ENCODE results near the gene PDE1A. TPM values are rescaled to one million over a fixed set of nuclear protein-coding genes. Genes with fewer than 3 reads are reported as not detected.

Gene PDE1A
- total RNA-seq, 3 donors from 2014 or later (not counting 1 experiment from before 2014, with no cell fraction given) = not detected

DNA sequence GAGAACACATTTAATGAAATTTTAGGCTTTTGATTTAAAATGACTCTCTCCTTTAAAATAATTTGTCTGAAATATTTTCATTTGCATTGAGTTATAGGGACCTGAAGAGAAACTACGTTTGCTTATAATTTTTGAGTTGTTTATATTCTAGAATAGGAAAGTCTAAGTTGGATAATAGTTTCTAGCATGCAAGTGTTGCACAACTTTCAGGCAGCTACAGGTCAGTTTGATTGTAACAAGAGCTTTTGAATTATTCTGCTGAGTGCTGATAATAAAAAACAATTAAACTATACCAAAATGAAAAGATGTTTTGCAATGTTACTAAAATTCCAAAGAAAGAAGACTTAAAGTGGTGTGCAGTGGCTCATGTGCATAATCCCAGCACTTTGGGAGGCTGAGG, 71.0 kb downstream of the PDE1A start:
- intact Hi-C loops (cut with micrococcal nuclease) = no loop called here
- no peaks in the 10 kb centered on the region for H3K27me3 Mint-ChIP-seq (ENCODE audit: low read depth in 2 of 2)
- H3K9me3 Mint-ChIP-seq = peaks cover 7 to 9% of the 10 kb centered on the region in 2 donors
- Histone ChIP-seq H3K27ac (ENCODE audit: low read length) (no peak overlapping the region), H3K27me3 (ENCODE audit: control insufficient read depth, insufficient read depth, low read length) (no peaks in the 10 kb centered on the region), H3K4me3 (ENCODE audit: low read length) (no peak overlapping the region), H3K4me1 (ENCODE audit: control insufficient read depth, insufficient read depth, low read length) (no peaks in the 10 kb centered on the region), H3K9me3 (ENCODE audit: control insufficient read depth, insufficient read depth, low read length) (no peaks in the 10 kb centered on the region), H3K36me3 (ENCODE audit: control insufficient read depth, insufficient read depth, low read length) (no peaks in the 10 kb centered on the region)
- no peaks in the 10 kb centered on the region for H3K36me3 Mint-ChIP-seq
- no peak for TF ChIP-seq CTCF (IDR thresholded peaks at IDR 0.05)
- no peak for DNase-seq
- H3K4me1 Mint-ChIP-seq = no peaks in the 10 kb centered on the region
- no peak overlapping the region for H3K27ac Mint-ChIP-seq
- no peak for ATAC-seq
- 64% methylated on average over 1 of the region's 1 CpG for WGBS (ENCODE audit: insufficient coverage)
- H3K4me3 Mint-ChIP-seq = no peak overlapping the region

DNA sequence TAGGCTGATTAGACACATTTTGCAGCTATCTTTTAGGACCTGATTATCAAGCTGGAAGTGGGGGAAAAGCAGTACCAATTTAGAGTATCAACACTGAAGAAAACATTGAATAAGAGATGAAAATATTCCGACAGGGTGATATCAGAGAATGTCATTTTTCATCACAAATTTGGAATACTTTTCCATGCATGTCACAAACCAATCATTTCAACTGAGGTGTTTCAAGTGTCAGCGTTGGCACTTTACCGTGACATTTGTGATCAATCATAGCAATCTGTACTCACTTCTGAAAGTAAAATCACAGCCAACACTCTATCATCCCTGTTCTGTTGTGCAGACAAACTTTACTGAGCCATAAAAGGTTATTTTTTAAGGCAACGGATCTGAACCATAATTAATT, 75.4 kb downstream of the PDE1A start:
- H3K27ac ChIP-seq (ENCODE audit: low read length) = no peak overlapping the region
- no peaks in the 10 kb centered on the region for H3K36me3 Mint-ChIP-seq
- no peak for ATAC-seq

DNA sequence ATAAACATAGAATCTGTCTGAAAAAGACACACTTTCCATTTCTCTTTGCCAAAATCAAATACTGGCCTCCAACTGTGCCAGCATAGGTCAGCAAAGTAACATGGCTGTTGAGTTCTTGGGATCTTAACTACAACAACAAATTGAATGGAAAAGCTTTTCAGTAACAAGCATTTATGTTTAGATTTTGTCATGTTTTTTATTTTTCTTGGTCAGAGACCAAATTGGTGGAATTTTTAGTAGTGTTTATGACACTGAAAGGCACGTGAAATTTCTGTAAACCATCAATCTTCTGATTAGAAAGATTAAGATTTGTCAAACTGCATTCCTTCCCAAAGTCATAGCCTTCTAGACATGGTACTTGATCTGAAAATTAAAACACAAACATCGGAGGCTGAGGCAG, 77.6 kb downstream of the PDE1A start:
- 96% methylated on average over 2 of the region's 2 CpGs for WGBS (ENCODE audit: insufficient coverage)
- no peaks in the 10 kb centered on the region for H3K4me1 ChIP-seq (ENCODE audit: control insufficient read depth, insufficient read depth, low read length)
- DNase-seq (no peak), ATAC-seq (no peak)
- H3K4me1 Mint-ChIP-seq = no peaks in the 10 kb centered on the region
- no peaks in the 10 kb centered on the region for H3K9me3 ChIP-seq (ENCODE audit: control insufficient read depth, insufficient read depth, low read length)
- peaks cover 9 to 10% of the 10 kb centered on the region in 2 donors for H3K9me3 Mint-ChIP-seq
- no peak for TF ChIP-seq CTCF (IDR thresholded peaks at IDR 0.05)
- intact Hi-C loops (cut with micrococcal nuclease) = no loop called here
- H3K4me3 ChIP-seq (ENCODE audit: low read length) = no peak overlapping the region
- no peaks in the 10 kb centered on the region for H3K36me3 Mint-ChIP-seq
- H3K4me3 Mint-ChIP-seq = no peak overlapping the region
- H3K27ac ChIP-seq (ENCODE audit: low read length) = no peak overlapping the region
- H3K36me3 ChIP-seq (ENCODE audit: control insufficient read depth, insufficient read depth, low read length) = no peaks in the 10 kb centered on the region
- H3K27me3 Mint-ChIP-seq (ENCODE audit: low read depth in 2 of 2) = no peaks in the 10 kb centered on the region
- no peaks in the 10 kb centered on the region for H3K27me3 ChIP-seq (ENCODE audit: control insufficient read depth, insufficient read depth, low read length)
- no peak overlapping the region for H3K27ac Mint-ChIP-seq

More for the DNA sequence above, 75.4 kb downstream of the PDE1A start:
- WGBS (ENCODE audit: insufficient coverage) = 92% methylated on average over 4 of the region's 4 CpGs
- no peak overlapping the region for H3K27ac Mint-ChIP-seq
- Histone ChIP-seq H3K9me3 (ENCODE audit: control insufficient read depth, insufficient read depth, low read length) (no peaks in the 10 kb centered on the region), H3K36me3 (ENCODE audit: control insufficient read depth, insufficient read depth, low read length) (no peaks in the 10 kb centered on the region), H3K4me3 (ENCODE audit: low read length) (no peak overlapping the region), H3K27me3 (ENCODE audit: control insufficient read depth, insufficient read depth, low read length) (no peaks in the 10 kb centered on the region), H3K4me1 (ENCODE audit: control insufficient read depth, insufficient read depth, low read length) (no peaks in the 10 kb centered on the region)
- DNase-seq = no peak
- no peaks in the 10 kb centered on the region for H3K4me1 Mint-ChIP-seq
- no peak overlapping the region for H3K4me3 Mint-ChIP-seq
- intact Hi-C loops (cut with micrococcal nuclease) = no loop called here
- no peaks in the 10 kb centered on the region for H3K27me3 Mint-ChIP-seq (ENCODE audit: low read depth in 2 of 2)
- no peak for TF ChIP-seq CTCF (IDR thresholded peaks at IDR 0.05)
- peaks cover 0 to 2% of the 10 kb centered on the region in 2 donors for H3K9me3 Mint-ChIP-seq

- Histone ChIP-seq H3K27ac (ENCODE audit: low read length) (no peak overlapping the region), H3K4me3 (ENCODE audit: low read length) (no peak overlapping the region), H3K27me3 (ENCODE audit: control insufficient read depth, insufficient read depth, low read length) (no peaks in the 10 kb centered on the region), H3K4me1 (ENCODE audit: control insufficient read depth, insufficient read depth, low read length) (no peaks in the 10 kb centered on the region), H3K9me3 (ENCODE audit: control insufficient read depth, insufficient read depth, low read length) (no peaks in the 10 kb centered on the region), H3K36me3 (ENCODE audit: control insufficient read depth, insufficient read depth, low read length) (no peaks in the 10 kb centered on the region)
- DNase-seq (no peak), ATAC-seq (no peak)
- WGBS (ENCODE audit: insufficient coverage) = 75% methylated on average over 3 of the region's 3 CpGs
- no peaks in the 10 kb centered on the region for H3K4me1 Mint-ChIP-seq
- TF ChIP-seq CTCF (IDR thresholded peaks at IDR 0.05) = no peak
- no peak overlapping the region for H3K4me3 Mint-ChIP-seq
- H3K27me3 Mint-ChIP-seq (ENCODE audit: low read depth in 2 of 2) = no peaks in the 10 kb centered on the region
- intact Hi-C loops (cut with micrococcal nuclease) = no loop called here
- H3K27ac Mint-ChIP-seq = no peak overlapping the region
- H3K36me3 Mint-ChIP-seq = peaks cover 4% of the 10 kb centered on the region
- peaks cover 10 to 11% of the 10 kb centered on the region in 2 donors for H3K9me3 Mint-ChIP-seq
Measured at GRCh38 chr2:182345384-182345783, 81.5 kb downstream of the PDE1A start.

Measured in natural killer cell (primary cell).